ENCODE measurements around the gene SLC35E2B.
"Not testable (repeated sequence)": the region's sequence is repeated elsewhere in the genome, so short reads cannot be mapped to it uniquely, and the experiment has no call there.

SLC35E2B gene
- long read RNA-seq, full-length matches to known transcripts = 71 of 148 reads
- long read RNA-seq, partial matches to known transcripts = 24 of 148 reads
- long read RNA-seq, other reads (novel, unspliced or antisense) = 53 of 148 reads

DNA sequence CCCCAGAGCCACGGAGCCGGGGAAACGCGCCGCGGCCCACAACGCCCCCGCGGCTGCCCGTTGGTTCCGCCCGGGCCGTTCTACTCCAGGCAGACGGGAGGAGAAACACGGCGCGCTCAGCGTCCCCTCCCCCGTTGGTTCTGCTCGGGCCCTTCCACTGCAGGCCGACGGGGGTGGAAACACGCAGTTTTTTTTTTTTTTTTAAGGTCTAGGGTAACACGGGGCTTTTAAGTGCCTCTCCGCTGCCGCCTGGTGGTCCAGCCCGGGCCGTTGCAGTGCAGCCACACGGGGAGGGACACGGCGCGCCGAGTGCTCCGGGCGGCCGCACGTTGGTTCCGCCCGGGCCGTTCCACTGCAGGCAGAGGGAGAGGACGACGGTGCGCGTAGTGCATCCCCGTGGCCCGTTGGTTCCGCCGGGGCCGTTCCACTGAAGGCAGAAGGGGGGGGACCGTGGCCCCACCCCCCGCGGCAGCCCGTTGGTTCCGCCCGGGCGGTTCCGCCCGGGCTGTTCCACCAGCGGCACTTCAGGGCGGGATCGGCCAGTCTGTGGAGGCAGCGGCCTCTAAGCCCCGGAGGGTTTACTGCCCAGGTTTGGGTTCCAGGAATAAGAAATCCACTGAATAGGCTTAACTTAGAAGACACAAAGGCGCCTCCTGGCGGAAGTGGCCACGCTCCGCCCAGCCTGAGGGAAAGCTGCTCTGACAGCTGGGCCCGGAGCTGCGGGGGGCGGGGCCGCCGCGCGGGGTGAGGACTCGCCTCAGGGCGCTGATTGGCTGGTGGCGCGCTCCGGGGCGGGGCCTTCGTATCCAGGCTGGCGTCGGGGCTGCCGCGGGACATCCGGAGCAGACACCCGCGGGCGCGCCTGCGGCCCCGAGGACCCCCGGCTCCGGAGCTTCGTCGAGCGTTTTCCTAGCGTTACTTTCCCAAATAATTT is at the start of gene SLC35E2B:
TSS of gene SLC35E2B (minus strand) at position 82 of the 934 bp plus-strand sequence. CDS start 16,096 bp downstream, outside the sequence.
- TF ChIP-seq POLR2AphosphoS5 (IDR thresholded peaks at IDR 0.05; ENCODE audit: low read depth) = peak; percentile 68
- H3K27me3 ChIP-seq (ENCODE audit: insufficient read depth, poor library complexity, severe bottlenecking) = not testable (repeated sequence)
- peak within 1 kb of the TSS; percentile 92 for H3K27ac ChIP-seq (replicated peaks)
- H3K4me3 ChIP-seq (replicated peaks; ENCODE audit: insufficient read depth, low read length) = peak within 1 kb of the TSS; percentile 61
- DNase-seq (ENCODE audit: low read depth in 1 of 2, low spot score in 1 of 2) = peak; percentile 92 to 95

DNA sequence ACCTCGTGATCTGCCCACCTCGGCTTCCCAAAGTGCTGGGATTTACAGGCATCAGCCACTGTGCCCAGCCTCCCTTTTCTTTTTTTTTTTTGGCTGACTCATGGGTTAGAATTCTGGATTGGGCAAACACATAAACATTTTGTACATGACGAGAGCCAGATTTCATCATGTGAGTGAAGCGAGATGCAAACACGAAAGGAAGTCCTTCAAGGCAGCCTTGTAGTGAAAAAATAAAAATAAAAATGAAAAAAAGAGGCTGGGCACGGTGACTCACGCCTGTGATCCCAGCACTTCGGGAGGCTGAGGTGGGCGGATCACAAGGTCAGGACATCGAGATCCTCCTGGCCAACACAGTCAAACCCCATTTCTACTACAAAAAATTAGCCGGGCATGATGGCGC is 48.4 kb upstream of the SLC35E2B start:
- H3K27ac ChIP-seq (replicated peaks); DNase-seq (ENCODE audit: low read depth in 1 of 2, low spot score in 1 of 2); H3K4me3 ChIP-seq (replicated peaks; ENCODE audit: insufficient read depth, low read length); H3K27me3 ChIP-seq (ENCODE audit: insufficient read depth, poor library complexity, severe bottlenecking): not testable (repeated sequence)

DNA sequence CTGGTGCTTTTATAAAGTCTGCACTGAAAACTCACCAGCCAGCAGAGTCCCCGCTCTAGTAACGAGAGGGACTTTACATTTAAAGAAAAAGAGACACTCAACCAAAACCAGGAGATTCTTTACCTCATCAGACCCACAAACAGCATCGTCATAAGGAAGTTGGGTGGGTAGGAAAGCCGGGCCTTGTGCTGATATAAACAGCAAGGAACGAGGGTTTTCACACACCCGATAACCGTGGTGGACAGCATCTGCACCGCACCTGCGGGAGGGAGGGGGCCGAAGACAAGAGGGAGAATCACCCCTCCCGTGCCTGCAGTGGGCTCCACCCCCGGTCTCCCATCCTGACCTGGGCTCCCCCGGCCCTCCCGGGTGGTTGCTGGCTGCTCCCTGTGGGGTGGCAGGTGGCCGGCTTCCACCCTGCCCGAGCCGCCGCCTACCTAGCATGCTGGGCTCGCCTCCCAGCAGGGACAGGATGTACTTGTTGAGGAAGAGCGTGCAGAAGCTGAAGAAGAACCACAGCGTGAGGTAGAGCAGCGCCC is 46.3 kb upstream of the SLC35E2B start:
- not testable (repeated sequence) for H3K4me3 ChIP-seq (replicated peaks; ENCODE audit: insufficient read depth, low read length); H3K27me3 ChIP-seq (ENCODE audit: insufficient read depth, poor library complexity, severe bottlenecking); H3K27ac ChIP-seq (replicated peaks); DNase-seq (ENCODE audit: low read depth in 1 of 2, low spot score in 1 of 2)

DNA sequence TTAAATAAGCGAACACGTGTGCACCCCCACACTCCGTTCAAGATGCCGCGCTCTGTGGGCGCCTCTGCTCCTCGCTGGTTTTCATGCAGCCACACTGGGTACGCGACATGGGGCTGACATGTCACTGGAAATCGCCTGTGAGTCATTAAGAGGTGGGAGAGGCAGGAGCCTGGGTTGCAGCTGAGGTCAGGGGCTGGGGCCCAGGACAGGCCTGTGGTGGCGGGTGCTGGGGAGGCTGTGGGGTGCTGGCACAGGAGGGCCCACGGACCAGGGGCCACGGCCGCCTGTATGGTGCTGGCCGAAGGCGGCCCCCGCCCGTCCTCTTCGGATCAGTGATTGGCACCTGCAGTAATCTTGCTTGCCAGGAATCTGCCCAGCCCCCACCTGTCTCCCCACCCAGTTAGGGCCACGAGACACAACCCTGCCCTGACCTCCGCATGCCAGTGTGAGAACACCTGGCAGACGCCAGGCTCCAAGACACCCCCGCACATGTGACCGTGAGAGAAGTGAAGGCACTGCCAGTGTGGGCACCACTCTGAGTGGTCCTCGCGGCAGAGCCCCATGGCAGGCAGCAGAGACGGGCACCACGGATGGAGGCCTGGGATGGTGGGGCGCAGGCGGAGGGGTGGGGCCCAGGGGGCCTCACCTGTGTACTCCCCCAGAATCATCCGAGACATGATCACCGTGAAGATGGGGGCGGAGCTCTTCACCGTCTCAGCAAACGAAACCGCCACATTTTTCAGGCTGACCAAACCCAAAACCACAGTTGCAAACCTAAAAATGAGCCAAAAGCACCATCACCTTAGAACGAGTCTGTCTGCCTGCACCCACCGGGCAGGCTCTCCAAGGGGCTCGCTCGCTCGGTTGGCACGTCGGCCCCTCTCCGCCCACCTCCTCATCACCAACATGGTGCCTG is 45.3 kb upstream of the SLC35E2B start:
- not testable (repeated sequence) for H3K27ac ChIP-seq (replicated peaks); H3K27me3 ChIP-seq (ENCODE audit: insufficient read depth, poor library complexity, severe bottlenecking); DNase-seq (ENCODE audit: low read depth in 1 of 2, low spot score in 1 of 2); H3K4me3 ChIP-seq (replicated peaks; ENCODE audit: insufficient read depth, low read length)

DNA sequence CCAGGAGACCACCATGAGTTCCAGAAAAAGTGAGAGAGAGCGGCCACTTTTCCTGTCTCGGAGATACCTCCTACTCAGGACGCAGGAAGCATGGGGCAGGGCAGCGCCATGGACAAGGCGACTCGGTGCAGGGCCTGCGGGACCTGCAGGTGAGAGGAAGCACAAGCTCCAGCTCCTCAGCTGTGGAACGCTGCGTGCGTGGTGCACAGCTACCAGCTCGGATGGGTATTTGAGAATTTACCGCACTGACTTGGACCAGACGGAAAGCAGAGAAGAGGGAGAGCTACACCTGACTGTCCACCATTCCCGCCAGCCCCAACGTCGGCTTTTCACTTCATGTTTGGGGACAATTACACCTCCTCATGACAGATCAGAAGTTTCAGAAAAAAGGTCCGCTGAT is 39.8 kb upstream of the SLC35E2B start:
- TF ChIP-seq, protein P1, sequence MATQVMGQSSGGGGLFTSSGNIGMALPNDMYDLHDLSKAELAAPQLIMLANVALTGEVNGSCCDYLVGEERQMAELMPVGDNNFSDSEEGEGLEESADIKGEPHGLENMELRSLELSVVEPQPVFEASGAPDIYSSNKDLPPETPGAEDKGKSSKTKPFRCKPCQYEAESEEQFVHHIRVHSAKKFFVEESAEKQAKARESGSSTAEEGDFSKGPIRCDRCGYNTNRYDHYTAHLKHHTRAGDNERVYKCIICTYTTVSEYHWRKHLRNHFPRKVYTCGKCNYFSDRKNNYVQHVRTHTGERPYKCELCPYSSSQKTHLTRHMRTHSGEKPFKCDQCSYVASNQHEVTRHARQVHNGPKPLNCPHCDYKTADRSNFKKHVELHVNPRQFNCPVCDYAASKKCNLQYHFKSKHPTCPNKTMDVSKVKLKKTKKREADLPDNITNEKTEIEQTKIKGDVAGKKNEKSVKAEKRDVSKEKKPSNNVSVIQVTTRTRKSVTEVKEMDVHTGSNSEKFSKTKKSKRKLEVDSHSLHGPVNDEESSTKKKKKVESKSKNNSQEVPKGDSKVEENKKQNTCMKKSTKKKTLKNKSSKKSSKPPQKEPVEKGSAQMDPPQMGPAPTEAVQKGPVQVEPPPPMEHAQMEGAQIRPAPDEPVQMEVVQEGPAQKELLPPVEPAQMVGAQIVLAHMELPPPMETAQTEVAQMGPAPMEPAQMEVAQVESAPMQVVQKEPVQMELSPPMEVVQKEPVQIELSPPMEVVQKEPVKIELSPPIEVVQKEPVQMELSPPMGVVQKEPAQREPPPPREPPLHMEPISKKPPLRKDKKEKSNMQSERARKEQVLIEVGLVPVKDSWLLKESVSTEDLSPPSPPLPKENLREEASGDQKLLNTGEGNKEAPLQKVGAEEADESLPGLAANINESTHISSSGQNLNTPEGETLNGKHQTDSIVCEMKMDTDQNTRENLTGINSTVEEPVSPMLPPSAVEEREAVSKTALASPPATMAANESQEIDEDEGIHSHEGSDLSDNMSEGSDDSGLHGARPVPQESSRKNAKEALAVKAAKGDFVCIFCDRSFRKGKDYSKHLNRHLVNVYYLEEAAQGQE (IDR thresholded peaks at IDR 0.05; ENCODE audit: insufficient replicate concordance, low read depth) = no peak
- TF ChIP-seq POLR2AphosphoS5 (IDR thresholded peaks at IDR 0.05; ENCODE audit: low read depth) (no peak), SPI1 (IDR thresholded peaks at IDR 0.05; ENCODE audit: borderline replicate concordance, low read depth) (no peak), GABPA (IDR thresholded peaks at IDR 0.05; ENCODE audit: low read depth) (no peak)
- TF ChIP-seq, protein P2, sequence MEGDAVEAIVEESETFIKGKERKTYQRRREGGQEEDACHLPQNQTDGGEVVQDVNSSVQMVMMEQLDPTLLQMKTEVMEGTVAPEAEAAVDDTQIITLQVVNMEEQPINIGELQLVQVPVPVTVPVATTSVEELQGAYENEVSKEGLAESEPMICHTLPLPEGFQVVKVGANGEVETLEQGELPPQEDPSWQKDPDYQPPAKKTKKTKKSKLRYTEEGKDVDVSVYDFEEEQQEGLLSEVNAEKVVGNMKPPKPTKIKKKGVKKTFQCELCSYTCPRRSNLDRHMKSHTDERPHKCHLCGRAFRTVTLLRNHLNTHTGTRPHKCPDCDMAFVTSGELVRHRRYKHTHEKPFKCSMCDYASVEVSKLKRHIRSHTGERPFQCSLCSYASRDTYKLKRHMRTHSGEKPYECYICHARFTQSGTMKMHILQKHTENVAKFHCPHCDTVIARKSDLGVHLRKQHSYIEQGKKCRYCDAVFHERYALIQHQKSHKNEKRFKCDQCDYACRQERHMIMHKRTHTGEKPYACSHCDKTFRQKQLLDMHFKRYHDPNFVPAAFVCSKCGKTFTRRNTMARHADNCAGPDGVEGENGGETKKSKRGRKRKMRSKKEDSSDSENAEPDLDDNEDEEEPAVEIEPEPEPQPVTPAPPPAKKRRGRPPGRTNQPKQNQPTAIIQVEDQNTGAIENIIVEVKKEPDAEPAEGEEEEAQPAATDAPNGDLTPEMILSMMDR (IDR thresholded peaks at IDR 0.05; ENCODE audit: insufficient read depth, low read length) = no peak
- Histone ChIP-seq H3K4me3 (replicated peaks; ENCODE audit: insufficient read depth, low read length) (no peak overlapping the region), H3K27ac (replicated peaks) (no peak overlapping the region), H3K27me3 (ENCODE audit: insufficient read depth, poor library complexity, severe bottlenecking) (no peaks in the 10 kb centered on the region)
- no peak for DNase-seq (ENCODE audit: low read depth in 1 of 2, low spot score in 1 of 2)

DNA sequence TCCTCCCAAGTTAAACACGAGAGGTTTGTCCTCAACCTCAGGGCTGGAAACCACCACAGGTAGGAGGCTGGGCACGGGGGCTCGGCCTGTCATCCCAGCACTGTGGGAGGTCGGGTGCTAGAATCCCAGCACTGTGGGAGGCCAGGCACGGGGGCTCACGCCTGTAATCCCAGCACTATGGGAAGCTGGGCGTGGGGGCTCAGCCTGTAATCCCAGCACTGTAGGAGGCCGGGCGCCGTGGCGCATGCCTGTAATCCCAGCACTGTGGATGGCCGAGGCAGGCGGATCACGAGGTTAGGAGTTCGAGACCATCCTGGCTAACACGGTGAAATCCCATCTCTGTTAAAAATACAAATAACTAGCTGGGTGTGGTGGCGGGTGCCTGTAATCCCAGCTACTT is 38.3 kb upstream of the SLC35E2B start:
- no peak for DNase-seq (ENCODE audit: low read depth in 1 of 2, low spot score in 1 of 2)
- TF ChIP-seq POLR2AphosphoS5 (IDR thresholded peaks at IDR 0.05; ENCODE audit: low read depth) = no peak
- TF ChIP-seq GABPA (IDR thresholded peaks at IDR 0.05; ENCODE audit: low read depth) = no peak
- TF ChIP-seq, protein P2 (IDR thresholded peaks at IDR 0.05; ENCODE audit: insufficient read depth, low read length) = no peak
- TF ChIP-seq, protein P1 (IDR thresholded peaks at IDR 0.05; ENCODE audit: insufficient replicate concordance, low read depth) = no peak
- TF ChIP-seq SPI1 (IDR thresholded peaks at IDR 0.05; ENCODE audit: borderline replicate concordance, low read depth) = no peak
- H3K27ac ChIP-seq (replicated peaks) = no peak overlapping the region
- no peak overlapping the region for H3K4me3 ChIP-seq (replicated peaks; ENCODE audit: insufficient read depth, low read length)
- no peaks in the 10 kb centered on the region for H3K27me3 ChIP-seq (ENCODE audit: insufficient read depth, poor library complexity, severe bottlenecking)

DNA sequence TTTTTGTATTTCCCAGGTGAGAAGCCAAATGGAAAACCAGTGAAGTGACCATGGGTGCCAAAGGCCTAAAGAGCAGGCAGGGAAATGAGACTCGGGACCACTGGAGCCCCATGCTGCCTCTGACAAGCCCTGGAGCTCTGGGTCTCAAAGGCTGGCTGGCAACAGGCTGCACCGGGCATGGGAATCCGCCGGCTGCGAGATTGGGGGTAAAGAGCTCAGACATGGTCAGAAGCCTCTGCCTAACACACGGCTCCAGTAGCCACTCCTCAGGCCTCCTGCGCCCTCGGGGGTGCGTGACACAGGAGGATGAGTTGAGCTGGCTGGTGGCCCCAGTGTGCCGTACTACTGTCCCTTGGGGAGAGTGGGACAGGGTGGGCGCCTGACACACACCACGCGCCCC is 37.6 kb upstream of the SLC35E2B start:
- not testable (repeated sequence) for DNase-seq (ENCODE audit: low read depth in 1 of 2, low spot score in 1 of 2); H3K27me3 ChIP-seq (ENCODE audit: insufficient read depth, poor library complexity, severe bottlenecking); H3K27ac ChIP-seq (replicated peaks); H3K4me3 ChIP-seq (replicated peaks; ENCODE audit: insufficient read depth, low read length)

Measured in HL-60 (cell line).